ENCODE data around the gene DNAJB14. TPM values are rescaled to one million over a fixed set of nuclear protein-coding genes. Genes with fewer than 3 reads are reported as not detected.

The DNAJB14 gene
- total RNA-seq, 2 experiments from 2014 or later = 59.6 to 63.6 TPM

DNA sequence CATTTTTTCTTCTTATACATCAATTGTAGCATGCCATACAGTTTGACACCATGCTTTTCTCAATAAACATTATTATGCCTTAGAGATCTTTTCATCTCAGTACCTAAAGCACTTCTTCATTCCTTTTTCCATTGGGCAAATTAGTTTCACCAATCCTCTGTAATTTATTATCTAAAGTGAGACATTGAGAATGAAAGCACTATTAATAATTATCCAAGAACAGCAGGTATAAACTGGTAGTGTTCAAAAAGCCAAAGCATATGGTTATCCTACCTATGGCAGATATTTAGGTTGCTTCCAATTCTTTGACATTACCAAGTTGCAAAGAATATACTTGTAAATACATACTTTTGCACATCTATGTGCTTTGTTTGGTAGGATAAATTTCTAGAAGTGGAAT is 67.8 kb downstream of the DNAJB14 start:
- H3K27ac Mint-ChIP-seq = no peak overlapping the region
- CTCF ChIA-PET = interaction anchor here (1.3 to 3.3 kb wide), 2 partner anchors 67 to 70 kb away, joined by 3 to 12 read pairs; no protein-coding TSS in a partner anchor
- peaks cover 22% of the 10 kb centered on the region for H3K36me3 Mint-ChIP-seq
- no peaks in the 10 kb centered on the region for H3K4me1 Mint-ChIP-seq
- DNase-seq (no peak), ATAC-seq (no peak)
- no peak overlapping the region for H3K4me3 Mint-ChIP-seq
- H3K27me3 Mint-ChIP-seq = no peaks in the 10 kb centered on the region
- H3K9me3 Mint-ChIP-seq (ENCODE audit: low read depth) = no peaks in the 10 kb centered on the region

DNA sequence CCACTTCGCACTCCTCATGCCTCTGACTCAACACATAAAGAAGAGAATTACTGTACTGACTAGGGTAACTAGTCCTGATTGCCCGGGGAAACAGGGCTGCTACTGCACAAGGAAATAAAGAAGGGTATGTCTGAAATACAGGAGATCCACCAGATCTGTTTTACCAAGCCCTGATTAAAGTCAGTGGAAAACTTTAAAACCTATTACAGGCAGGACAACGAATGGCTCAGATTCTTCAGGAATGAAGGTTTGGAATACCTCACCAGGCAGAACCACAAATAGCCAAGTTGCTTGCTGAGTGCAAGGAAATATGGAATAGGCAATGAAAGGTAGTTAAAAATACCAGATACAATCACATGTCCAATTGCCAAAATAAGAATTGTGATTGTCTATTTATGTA is 69.5 kb downstream of the DNAJB14 start:
- no peaks in the 10 kb centered on the region for H3K9me3 Mint-ChIP-seq (ENCODE audit: low read depth)
- no peak overlapping the region for H3K27ac Mint-ChIP-seq
- DNase-seq = no peak
- no peaks in the 10 kb centered on the region for H3K27me3 Mint-ChIP-seq
- H3K4me3 Mint-ChIP-seq = no peak overlapping the region
- peaks cover 32% of the 10 kb centered on the region for H3K36me3 Mint-ChIP-seq
- H3K4me1 Mint-ChIP-seq = peaks cover 3% of the 10 kb centered on the region
- ATAC-seq = no peak
- CTCF ChIA-PET = no interaction called here

DNA sequence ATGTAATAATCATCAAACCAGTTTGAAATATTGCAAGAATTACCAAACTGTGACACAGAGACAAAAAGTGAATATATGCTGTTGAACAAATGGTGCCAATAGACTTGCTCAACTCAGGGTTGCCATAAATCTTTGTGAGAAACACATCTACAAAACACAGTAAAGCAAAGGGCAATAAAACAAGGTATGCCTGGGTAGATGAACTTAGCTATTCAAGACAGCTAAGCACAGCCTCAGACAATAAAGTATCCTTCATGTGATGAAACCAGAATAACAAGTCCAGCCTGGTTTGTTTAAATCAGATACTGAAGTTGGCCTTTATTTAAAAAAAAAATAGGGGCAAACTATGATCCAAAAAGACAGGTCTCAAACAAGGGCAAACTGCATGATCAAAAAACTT is 71.3 kb downstream of the DNAJB14 start:
- Mint-ChIP-seq H3K4me1 (peaks cover 9% of the 10 kb centered on the region), H3K9me3 (ENCODE audit: low read depth) (no peaks in the 10 kb centered on the region), H3K36me3 (peaks cover 39% of the 10 kb centered on the region), H3K27ac (no peak overlapping the region), H3K27me3 (no peaks in the 10 kb centered on the region), H3K4me3 (no peak overlapping the region)
- CTCF ChIA-PET = interaction anchor here (0.8 kb wide), 1 partner anchor 10 kb away, joined by 3 read pairs; no protein-coding TSS in a partner anchor
- ATAC-seq (no peak), DNase-seq (no peak)

DNA sequence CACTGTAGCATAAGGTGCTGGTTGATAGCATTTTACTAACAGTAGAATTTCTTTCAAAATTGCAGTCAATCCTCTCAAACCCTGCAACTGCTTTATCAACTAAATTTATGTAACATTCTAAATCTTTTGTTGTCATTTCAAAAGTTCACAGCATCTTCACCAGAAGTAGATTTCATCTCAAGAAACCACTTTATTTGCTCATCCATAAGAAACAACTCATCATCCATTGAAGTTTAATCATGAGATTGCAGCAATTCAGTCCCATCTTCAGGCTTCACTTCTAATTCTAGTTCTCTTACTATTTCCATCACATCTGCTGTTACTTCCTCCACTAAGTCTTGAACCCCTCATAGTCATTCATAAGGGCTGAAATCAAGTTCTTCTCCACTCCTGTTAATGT is 73.8 kb downstream of the DNAJB14 start:
- H3K4me3 Mint-ChIP-seq = no peak overlapping the region
- no peaks in the 10 kb centered on the region for H3K27me3 Mint-ChIP-seq
- ATAC-seq (no peak), DNase-seq (no peak)
- no peak overlapping the region for H3K27ac Mint-ChIP-seq
- CTCF ChIA-PET = no interaction called here
- no peaks in the 10 kb centered on the region for H3K9me3 Mint-ChIP-seq (ENCODE audit: low read depth)
- H3K4me1 Mint-ChIP-seq = peaks cover 17% of the 10 kb centered on the region
- H3K36me3 Mint-ChIP-seq = peaks cover 49% of the 10 kb centered on the region

DNA sequence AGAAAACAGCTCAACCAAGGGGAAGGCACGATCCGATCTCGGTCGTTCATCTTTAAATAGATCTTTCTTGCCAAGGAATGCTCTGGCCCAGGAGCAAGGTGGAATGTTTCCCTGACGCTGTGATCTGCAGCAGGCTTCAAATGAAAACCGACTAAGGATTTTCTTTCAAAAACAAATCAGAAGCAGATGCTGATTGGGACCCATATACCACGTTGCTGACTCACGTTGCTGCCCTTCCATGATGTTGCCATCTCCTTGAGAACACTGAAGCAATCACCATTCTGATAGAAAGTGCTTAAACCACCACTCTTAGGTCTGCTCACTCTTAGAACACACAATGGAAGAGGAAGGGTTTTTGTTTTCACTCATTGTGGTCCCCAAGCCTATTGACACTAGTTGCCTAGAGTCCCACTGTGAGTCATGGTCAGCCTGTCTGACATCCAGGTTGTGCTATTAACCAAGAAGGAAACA is 78.3 kb downstream of the DNAJB14 start:
- Mint-ChIP-seq H3K27ac (peak overlapping the region; percentile 71), H3K9me3 (ENCODE audit: low read depth) (no peaks in the 10 kb centered on the region), H3K4me3 (no peak overlapping the region), H3K27me3 (no peaks in the 10 kb centered on the region), H3K4me1 (peaks cover 20% of the 10 kb centered on the region), H3K36me3 (peaks cover 66% of the 10 kb centered on the region)
- CTCF ChIA-PET = no interaction called here
- peak; percentile 94 for ATAC-seq
- peak; percentile 64 for DNase-seq

DNA sequence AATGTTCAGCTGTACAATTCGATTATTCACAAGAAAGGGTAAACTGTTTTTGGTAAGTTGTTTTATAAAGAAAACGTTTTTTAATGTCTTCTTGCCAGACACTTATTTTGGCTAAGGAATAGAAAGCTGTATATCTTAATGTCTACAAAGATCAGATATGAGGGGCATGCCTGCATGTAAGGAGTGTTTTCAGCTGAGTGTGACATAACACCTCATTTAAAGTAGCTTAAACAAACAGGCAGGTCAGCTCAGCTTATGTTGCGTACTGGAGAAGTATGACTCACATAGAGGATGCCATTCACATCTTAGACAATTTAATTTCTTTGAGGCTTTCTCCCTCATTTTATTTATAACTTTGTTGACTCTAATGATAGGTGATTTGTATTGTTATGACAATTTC is 82.6 kb downstream of the DNAJB14 start:
- Mint-ChIP-seq H3K27me3 (no peaks in the 10 kb centered on the region), H3K4me3 (no peak overlapping the region), H3K9me3 (ENCODE audit: low read depth) (no peaks in the 10 kb centered on the region), H3K27ac (no peak overlapping the region), H3K36me3 (peaks cover 58% of the 10 kb centered on the region), H3K4me1 (peaks cover 35% of the 10 kb centered on the region)
- no peak for ATAC-seq
- CTCF ChIA-PET = interaction anchor here (1.2 kb wide), 1 partner anchor 17 kb away, joined by 4 read pairs; no protein-coding TSS in a partner anchor
- no peak for DNase-seq

DNA sequence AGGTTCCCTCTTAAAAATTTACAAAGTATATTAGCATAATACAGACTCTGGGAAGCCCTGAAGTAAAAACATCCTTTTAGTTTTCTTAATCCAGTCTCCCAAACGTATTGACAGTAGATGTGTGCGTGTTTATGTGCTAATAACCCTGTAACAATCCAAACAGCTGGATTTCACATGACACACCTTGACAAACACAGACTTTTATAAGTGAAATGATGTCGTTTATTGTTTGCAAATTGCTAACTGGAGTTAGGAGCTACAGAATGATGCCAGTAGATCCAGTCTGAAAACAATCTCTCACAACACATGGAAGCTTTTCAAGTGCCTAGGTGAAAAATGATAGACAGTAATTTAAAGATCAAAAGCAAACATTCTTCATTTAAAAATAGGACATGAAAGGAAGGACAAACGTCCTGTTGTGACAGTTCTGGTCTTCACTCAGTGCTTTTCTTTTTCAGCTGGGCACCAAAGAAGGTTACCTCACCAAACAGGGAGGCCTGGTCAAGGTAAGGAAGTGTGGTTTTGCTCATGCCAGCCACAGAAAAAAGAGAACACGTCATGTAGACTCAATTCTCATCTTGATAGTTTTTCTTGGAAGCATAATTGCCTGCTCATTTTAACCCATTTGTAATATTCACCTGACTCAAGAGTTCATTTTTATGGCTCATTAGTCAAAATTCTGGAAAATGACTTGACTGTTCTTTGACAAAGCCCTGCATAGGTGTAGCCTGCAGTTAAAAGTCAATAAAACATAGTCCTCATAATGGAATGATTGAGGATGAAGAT is 85.1 kb downstream of the DNAJB14 start:
- Mint-ChIP-seq H3K9me3 (ENCODE audit: low read depth) (no peaks in the 10 kb centered on the region), H3K27me3 (no peaks in the 10 kb centered on the region), H3K4me3 (no peak overlapping the region), H3K4me1 (peaks cover 40% of the 10 kb centered on the region), H3K36me3 (peaks cover 57% of the 10 kb centered on the region), H3K27ac (peak overlapping the region; percentile 75)
- DNase-seq (peak; percentile 73), ATAC-seq (peak; percentile 75)
- CTCF ChIA-PET = interaction anchor here (0.6 to 4.6 kb wide), 4 partner anchors 9 to 987 kb away, joined by 3 to 21 read pairs (median 4); partner anchors contain the start of gene DAPP1

DNA sequence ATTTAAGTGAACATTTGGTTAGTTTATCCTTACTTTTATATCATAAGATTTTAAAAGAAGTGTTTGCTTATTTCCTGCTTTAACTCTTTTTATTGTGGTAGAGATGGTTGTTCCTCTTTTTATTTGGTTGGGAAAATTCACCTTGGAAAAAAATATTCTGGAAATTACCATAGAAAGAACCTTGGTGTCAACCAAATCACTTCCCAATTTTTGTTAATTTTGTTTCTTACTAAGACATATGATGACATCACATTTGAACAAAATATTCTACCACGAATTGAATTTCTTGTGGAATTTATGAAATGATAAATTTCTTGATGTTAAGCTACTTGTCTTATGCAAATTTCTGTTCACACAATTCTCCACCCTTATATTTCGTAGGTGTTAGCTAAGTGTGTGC is 85.9 kb downstream of the DNAJB14 start:
- CTCF ChIA-PET = interaction anchor here (2.1 to 4.6 kb wide), 2 partner anchors 14 to 44 kb away, joined by 6 to 21 read pairs; partner anchors contain the start of gene DAPP1
- H3K27ac Mint-ChIP-seq = no peak overlapping the region
- H3K4me1 Mint-ChIP-seq = peaks cover 46% of the 10 kb centered on the region
- peaks cover 57% of the 10 kb centered on the region for H3K36me3 Mint-ChIP-seq
- no peak overlapping the region for H3K4me3 Mint-ChIP-seq
- DNase-seq = no peak
- no peaks in the 10 kb centered on the region for H3K9me3 Mint-ChIP-seq (ENCODE audit: low read depth)
- ATAC-seq = no peak
- H3K27me3 Mint-ChIP-seq = no peaks in the 10 kb centered on the region

DNA sequence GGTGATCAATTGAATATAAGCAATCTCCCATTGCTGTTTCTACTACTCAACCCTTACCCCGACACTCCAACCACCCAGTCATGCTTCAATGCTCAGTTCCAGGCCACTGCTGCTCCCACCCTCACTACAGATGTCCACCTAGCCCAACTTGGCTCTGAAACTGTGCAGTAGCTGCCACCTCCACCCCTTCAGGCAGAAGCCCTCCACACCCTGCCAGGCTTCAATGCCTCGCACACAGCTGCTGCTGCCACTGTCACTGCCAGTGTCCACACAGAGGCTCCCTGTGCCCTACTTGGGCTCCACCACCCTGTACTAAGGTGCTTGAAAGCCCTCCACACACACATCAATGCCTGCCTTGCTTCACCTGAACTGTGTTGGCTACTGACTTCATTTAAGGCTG is 86.8 kb downstream of the DNAJB14 start:
- H3K4me1 Mint-ChIP-seq = peaks cover 55% of the 10 kb centered on the region
- no peaks in the 10 kb centered on the region for H3K27me3 Mint-ChIP-seq
- peaks cover 57% of the 10 kb centered on the region for H3K36me3 Mint-ChIP-seq
- ATAC-seq = no peak
- no peak for DNase-seq
- no peak overlapping the region for H3K4me3 Mint-ChIP-seq
- no peaks in the 10 kb centered on the region for H3K9me3 Mint-ChIP-seq (ENCODE audit: low read depth)
- CTCF ChIA-PET = interaction anchor here (1.1 to 4.6 kb wide), 2 partner anchors 9 to 13 kb away, joined by 3 to 21 read pairs; no protein-coding TSS in a partner anchor
- H3K27ac Mint-ChIP-seq = no peak overlapping the region

DNA sequence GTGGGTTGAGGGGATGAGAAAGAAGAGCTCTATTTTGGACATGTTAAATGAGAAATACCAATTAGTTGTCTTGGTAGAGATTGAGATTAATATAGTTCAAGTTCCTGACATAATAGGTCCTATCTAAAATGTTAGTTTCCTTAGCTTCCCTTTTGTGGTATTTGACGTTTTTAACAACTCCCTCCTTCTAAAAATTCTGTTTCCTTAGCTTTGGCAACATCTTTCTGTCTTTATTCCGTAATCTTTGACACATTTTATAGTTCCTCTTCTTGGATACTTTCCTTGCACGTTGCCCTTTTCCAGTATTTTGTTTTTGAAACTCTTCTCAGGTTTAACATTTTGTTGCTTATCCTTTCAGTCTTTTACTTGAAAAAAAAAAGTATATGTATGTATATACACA is 89.1 kb downstream of the DNAJB14 start:
- no peak for ATAC-seq
- Mint-ChIP-seq H3K27ac (peak overlapping the region; percentile 17), H3K4me3 (no peak overlapping the region), H3K36me3 (peaks cover 64% of the 10 kb centered on the region), H3K27me3 (no peaks in the 10 kb centered on the region), H3K9me3 (ENCODE audit: low read depth) (no peaks in the 10 kb centered on the region), H3K4me1 (peaks cover 66% of the 10 kb centered on the region)
- no peak for DNase-seq
- CTCF ChIA-PET = interaction anchor here (0.9 to 3.2 kb wide), 6 partner anchors 9 to 90 kb away, joined by 3 to 9 read pairs (median 4); partner anchors contain the start of gene DNAJB14

DNA sequence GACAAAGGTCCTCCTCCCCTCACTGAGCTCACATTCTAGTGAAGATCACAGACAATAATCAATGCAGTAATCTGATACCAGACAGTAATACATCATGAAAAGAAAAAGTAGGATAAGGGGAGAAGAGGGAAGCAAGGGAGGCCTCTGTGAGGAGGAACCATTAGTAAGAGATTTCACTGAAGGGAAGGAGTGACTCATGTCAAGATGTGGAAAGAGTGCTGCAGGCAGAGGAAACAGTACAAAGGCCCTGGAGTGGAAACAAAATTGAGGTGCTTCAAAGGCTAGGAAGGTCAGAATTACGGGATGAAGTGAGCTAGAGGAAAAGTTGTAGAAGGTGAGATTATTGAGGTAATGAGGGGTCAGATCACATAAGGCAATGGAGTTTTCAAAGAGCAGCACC is 90.3 kb downstream of the DNAJB14 start:
- peaks cover 58% of the 10 kb centered on the region for H3K36me3 Mint-ChIP-seq
- CTCF ChIA-PET = interaction anchor here (0.8 to 3.2 kb wide), 8 partner anchors 10 to 95 kb away, joined by 3 to 9 read pairs (median 4); partner anchors contain the start of genes DAPP1 and DNAJB14
- peak overlapping the region; percentile 52 for H3K4me3 Mint-ChIP-seq
- H3K27me3 Mint-ChIP-seq = no peaks in the 10 kb centered on the region
- DNase-seq (peak; percentile 51), ATAC-seq (peak; percentile 68)
- H3K27ac Mint-ChIP-seq = peak overlapping the region; percentile 97
- peaks cover 64% of the 10 kb centered on the region for H3K4me1 Mint-ChIP-seq
- no peaks in the 10 kb centered on the region for H3K9me3 Mint-ChIP-seq (ENCODE audit: low read depth)

DNA sequence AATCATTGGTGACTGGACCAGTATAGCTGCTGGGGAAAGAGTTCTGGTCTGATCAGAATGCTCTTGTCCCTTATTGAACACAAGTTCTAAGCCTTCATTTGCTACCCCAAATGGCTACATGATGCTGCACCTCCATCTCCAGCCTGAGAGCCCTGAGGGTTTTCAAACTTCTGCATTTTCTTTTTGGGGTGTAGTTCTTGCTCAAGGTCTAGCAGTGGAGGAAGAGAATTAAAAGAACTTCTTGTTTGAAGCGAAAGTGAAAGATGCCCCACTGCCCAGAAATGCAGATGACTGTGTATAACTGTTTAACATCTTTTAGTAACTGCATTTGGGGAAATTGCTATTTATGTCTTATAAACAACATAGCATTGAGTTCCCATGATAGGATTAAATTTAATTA is 90.7 kb downstream of the DNAJB14 start:
- H3K27ac Mint-ChIP-seq = peak overlapping the region; percentile 97
- peaks cover 60% of the 10 kb centered on the region for H3K36me3 Mint-ChIP-seq
- H3K9me3 Mint-ChIP-seq (ENCODE audit: low read depth) = no peaks in the 10 kb centered on the region
- DNase-seq (peak; percentile 55), ATAC-seq (peak; percentile 48)
- H3K27me3 Mint-ChIP-seq = no peaks in the 10 kb centered on the region
- peak overlapping the region; percentile 57 for H3K4me3 Mint-ChIP-seq
- H3K4me1 Mint-ChIP-seq = peaks cover 65% of the 10 kb centered on the region
- CTCF ChIA-PET = interaction anchor here (0.8 to 3.2 kb wide), 6 partner anchors 29 to 95 kb away, joined by 3 to 9 read pairs (median 4); partner anchors contain the start of genes DAPP1 and DNAJB14

DNA sequence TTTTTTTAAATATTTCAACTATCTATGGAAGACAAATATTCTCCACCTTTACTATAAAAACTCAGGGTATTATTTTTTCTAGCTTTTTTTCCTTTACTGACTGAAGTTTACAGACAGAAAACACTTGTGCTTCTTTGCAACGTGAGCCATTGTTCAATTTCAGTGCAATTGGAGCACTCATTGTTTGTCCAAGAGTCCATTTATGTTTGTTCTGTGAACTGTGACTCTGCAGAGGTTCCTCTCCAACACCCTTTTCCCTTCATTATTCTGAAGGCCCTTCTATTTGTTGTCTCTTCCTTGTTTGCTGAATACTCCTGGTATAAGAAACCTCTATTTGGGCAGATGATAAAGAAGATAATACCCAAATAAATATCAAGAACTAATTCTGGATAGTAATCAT is 92.4 kb downstream of the DNAJB14 start:
- ATAC-seq = no peak
- Mint-ChIP-seq H3K4me3 (no peak overlapping the region), H3K9me3 (ENCODE audit: low read depth) (no peaks in the 10 kb centered on the region), H3K36me3 (peaks cover 60% of the 10 kb centered on the region), H3K27me3 (no peaks in the 10 kb centered on the region), H3K4me1 (peaks cover 75% of the 10 kb centered on the region), H3K27ac (no peak overlapping the region)
- no peak for DNase-seq
- CTCF ChIA-PET = interaction anchor here (1.1 to 1.2 kb wide), 2 partner anchors 31 to 42 kb away, joined by 3 to 4 read pairs; no protein-coding TSS in a partner anchor
